Left ventricle myocardium inferior (tissue), 1 donor: ENCODE measurements around the gene PTPRG. TPM values are rescaled to one million over a fixed set of nuclear protein-coding genes. Genes with fewer than 3 reads are reported as not detected.

Experiments used
- DNase-seq: peaks from one replicate; pipeline ENCODE4 v3.0.0-alpha.2; 2020
- H3K27ac ChIP-seq: fragments of 200-600 bp; replicated peaks from 2 replicates; pipeline ENCODE4 v1.8.0; 2021
- H3K27me3 ChIP-seq: fragments of 200-600 bp; 2 replicates; pipeline ENCODE4 v1.8.0; 2021; ENCODE audit warnings: low read depth
- H3K36me3 ChIP-seq: fragments of 200-600 bp; 2 replicates; pipeline ENCODE4 v1.8.0; 2021
- H3K4me1 ChIP-seq: fragments of 200-600 bp; 2 replicates; pipeline ENCODE4 v1.8.0; 2021
- H3K4me3 ChIP-seq: fragments of 200-600 bp; 2 replicates; pipeline ENCODE4 v1.8.0; 2021; ENCODE audit warnings: mild to moderate bottlenecking, moderate library complexity
- H3K9me3 ChIP-seq: fragments of 200-600 bp; replicated peaks from 2 replicates; pipeline ENCODE4 v1.8.0; 2021
- intact Hi-C: fragments of 100-400 bp; cut with micrococcal nuclease; formaldehyde crosslinking; loops from one replicate; pipeline ENCODE4 v1.11.0; 2022
- total RNA-seq: library from RNA; stranded (reverse); fragmentation: NEBNext Ultra II Directional; extraction: Animal tissue kit (Norgen Biotek cat#: 25700); gene quantifications from one replicate; pipeline ENCODE4 v1.2.1, GENCODE V29; 2021
- TF ChIP-seq, protein P1 (sequence below): fragments of 200-600 bp; IDR thresholded peaks from 2 replicates; pipeline ENCODE4 v1.8.0; 2021; ENCODE audit warnings: antibody characterized with exemption, mild to moderate bottlenecking, borderline replicate concordance
- donor health status: DM: no; HTN: yes; CAD: no; lungs with severe emphysema.

Gene PTPRG
- total RNA-seq, 1 donor from 2014 or later = 29.6 TPM

DNA sequence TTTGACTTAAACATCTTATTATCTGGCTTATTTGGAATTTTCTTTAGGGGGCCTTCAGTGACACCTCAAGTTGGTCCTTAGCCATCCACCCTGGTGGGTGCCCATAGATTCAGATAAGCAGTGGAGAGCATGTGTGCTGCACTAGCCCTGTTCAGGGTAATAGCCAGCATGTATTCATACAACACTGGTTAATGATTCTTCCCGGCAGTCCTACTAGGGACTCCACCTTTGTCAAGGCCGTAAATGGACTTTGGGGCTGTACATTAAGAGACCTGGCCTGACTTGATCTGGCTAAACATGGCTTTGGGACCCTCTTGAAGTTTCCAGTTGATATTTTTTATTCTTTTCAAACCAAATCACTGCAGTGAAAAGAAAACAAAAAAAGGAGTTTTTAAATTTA, 125.8 kb downstream of the PTPRG start:
- intact Hi-C loops = no loop called here
- no peaks in the 10 kb centered on the region for H3K9me3 ChIP-seq
- H3K4me1 ChIP-seq = peaks cover 71% of the 10 kb centered on the region
- TF ChIP-seq, protein P1, sequence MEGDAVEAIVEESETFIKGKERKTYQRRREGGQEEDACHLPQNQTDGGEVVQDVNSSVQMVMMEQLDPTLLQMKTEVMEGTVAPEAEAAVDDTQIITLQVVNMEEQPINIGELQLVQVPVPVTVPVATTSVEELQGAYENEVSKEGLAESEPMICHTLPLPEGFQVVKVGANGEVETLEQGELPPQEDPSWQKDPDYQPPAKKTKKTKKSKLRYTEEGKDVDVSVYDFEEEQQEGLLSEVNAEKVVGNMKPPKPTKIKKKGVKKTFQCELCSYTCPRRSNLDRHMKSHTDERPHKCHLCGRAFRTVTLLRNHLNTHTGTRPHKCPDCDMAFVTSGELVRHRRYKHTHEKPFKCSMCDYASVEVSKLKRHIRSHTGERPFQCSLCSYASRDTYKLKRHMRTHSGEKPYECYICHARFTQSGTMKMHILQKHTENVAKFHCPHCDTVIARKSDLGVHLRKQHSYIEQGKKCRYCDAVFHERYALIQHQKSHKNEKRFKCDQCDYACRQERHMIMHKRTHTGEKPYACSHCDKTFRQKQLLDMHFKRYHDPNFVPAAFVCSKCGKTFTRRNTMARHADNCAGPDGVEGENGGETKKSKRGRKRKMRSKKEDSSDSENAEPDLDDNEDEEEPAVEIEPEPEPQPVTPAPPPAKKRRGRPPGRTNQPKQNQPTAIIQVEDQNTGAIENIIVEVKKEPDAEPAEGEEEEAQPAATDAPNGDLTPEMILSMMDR = no peak
- H3K4me3 ChIP-seq = no peak overlapping the region
- no peaks in the 10 kb centered on the region for H3K27me3 ChIP-seq
- H3K27ac ChIP-seq = peak overlapping the region; percentile 74
- no peak for DNase-seq
- H3K36me3 ChIP-seq = no peaks in the 10 kb centered on the region

- no peaks in the 10 kb centered on the region for H3K36me3 ChIP-seq
- no peak overlapping the region for H3K4me3 ChIP-seq
- no peaks in the 10 kb centered on the region for H3K9me3 ChIP-seq
- no peaks in the 10 kb centered on the region for H3K27me3 ChIP-seq
- peaks cover 66% of the 10 kb centered on the region for H3K4me1 ChIP-seq
- TF ChIP-seq, protein P1 = no peak
- intact Hi-C loops = no loop called here
- DNase-seq = no peak
- H3K27ac ChIP-seq = peak overlapping the region; percentile 74
These were observed 126.4 kb downstream of the PTPRG start for GRCh38 chr3:61687663-61688306.

- H3K4me1 ChIP-seq = peaks cover 60% of the 10 kb centered on the region
- peak overlapping the region; percentile 74 for H3K27ac ChIP-seq
- TF ChIP-seq, protein P1 = no peak
- H3K27me3 ChIP-seq = no peaks in the 10 kb centered on the region
- no peaks in the 10 kb centered on the region for H3K36me3 ChIP-seq
- DNase-seq = no peak
- intact Hi-C loops = no loop called here
- no peak overlapping the region for H3K4me3 ChIP-seq
- H3K9me3 ChIP-seq = no peaks in the 10 kb centered on the region
These were observed 127.1 kb downstream of the PTPRG start for GRCh38 chr3:61688307-61688984.

DNA sequence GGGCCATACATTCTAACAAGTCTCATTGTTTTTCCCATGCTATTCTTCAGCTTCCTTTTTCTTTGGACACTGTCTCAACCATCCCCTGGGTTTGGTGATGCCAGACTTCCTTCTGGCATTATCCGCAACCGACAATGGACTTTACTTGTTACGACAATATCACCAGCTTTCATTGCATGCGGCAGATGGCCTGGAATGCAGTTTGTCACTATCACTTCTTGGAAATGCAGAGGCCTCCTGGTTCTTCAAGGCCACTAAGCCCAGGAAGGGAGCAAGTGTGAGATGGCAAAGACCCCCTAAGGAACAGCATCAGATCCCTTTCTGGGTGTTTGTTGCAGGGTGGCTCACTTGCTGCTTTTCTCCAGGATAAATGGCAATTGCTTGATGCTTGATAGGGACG, 128.6 kb downstream of the PTPRG start:
- no peaks in the 10 kb centered on the region for H3K9me3 ChIP-seq
- no peaks in the 10 kb centered on the region for H3K27me3 ChIP-seq
- no peaks in the 10 kb centered on the region for H3K36me3 ChIP-seq
- intact Hi-C loops = no loop called here
- peaks cover 44% of the 10 kb centered on the region for H3K4me1 ChIP-seq
- DNase-seq = no peak
- no peak overlapping the region for H3K4me3 ChIP-seq
- TF ChIP-seq, protein P1 = no peak
- no peak overlapping the region for H3K27ac ChIP-seq

DNA sequence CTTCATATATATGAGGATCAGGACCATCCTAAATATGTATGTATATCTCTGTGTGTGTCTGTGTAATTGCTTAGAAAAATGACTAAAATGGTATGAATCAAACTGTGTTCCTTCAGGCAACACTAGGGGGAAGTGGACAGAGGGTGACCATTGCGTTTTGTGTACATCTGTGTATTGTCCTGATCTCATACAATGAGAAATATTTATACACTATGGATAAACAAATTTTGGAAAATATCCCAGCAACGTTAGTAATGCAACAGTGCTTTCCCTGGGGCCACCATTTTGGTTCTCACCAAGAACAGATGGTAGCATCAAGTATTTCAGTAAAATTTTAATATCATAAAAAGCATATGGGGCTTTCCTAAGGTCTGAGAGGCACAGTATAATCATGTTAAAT, 130.1 kb downstream of the PTPRG start:
- Histone ChIP-seq H3K4me3 (no peak overlapping the region), H3K36me3 (no peaks in the 10 kb centered on the region), H3K27me3 (no peaks in the 10 kb centered on the region), H3K27ac (no peak overlapping the region), H3K4me1 (peaks cover 30% of the 10 kb centered on the region), H3K9me3 (no peaks in the 10 kb centered on the region)
- intact Hi-C loops = no loop called here
- no peak for DNase-seq
- TF ChIP-seq, protein P1 = no peak
